Skeletal muscle satellite cell (primary cell): ENCODE measurements around the gene TRIM59. TPM values are rescaled to one million over a fixed set of nuclear protein-coding genes. Genes with fewer than 3 reads are reported as not detected.

ENCODE experiments used
- H3K27me3 ChIP-seq: 2 replicates; pipeline ENCODE4 v1.7.0; 2013; ENCODE audit warnings: low read length; ENCODE audit not compliant: control insufficient read depth, insufficient read depth
- H3K36me3 ChIP-seq: 2 replicates; pipeline ENCODE4 v1.7.0; 2013; ENCODE audit warnings: mild to moderate bottlenecking, control low read depth, low read length; ENCODE audit not compliant: insufficient read depth
- H3K4me1 ChIP-seq: 2 replicates; pipeline ENCODE4 v1.7.0; 2013; ENCODE audit warnings: low read length; ENCODE audit not compliant: control insufficient read depth, insufficient read depth
- H3K4me2 ChIP-seq: 2 replicates; pipeline ENCODE4 v1.7.0; 2013; ENCODE audit warnings: mild to moderate bottlenecking, low read length
- H3K4me3 ChIP-seq: 2 replicates; pipeline ENCODE4 v1.7.0; 2013; ENCODE audit warnings: low read length
- H3K9ac ChIP-seq: 2 replicates; pipeline ENCODE4 v1.7.0; 2013; ENCODE audit warnings: mild to moderate bottlenecking, low read depth, low read length, moderate library complexity
- H3K9me3 ChIP-seq: replicated peaks from 2 replicates; pipeline ENCODE4 v1.7.0; 2013; ENCODE audit warnings: mild to moderate bottlenecking, control low read depth, low read length
- small RNA-seq: library from RNA; depleted of rRNA; stranded (forward); fragments of <200 nt; gene quantifications from one replicate; pipeline ENCODE3, GENCODE V24; 2012

TRIM59 gene

GRCh38 chr3:160390565-160391138, 58.9 kb downstream of the TRIM59 start:
- H3K4me3 ChIP-seq: no peak overlapping the region
- no peaks in the 10 kb centered on the region for H3K36me3 ChIP-seq
- no peaks in the 10 kb centered on the region for H3K27me3 ChIP-seq
- peaks cover 7% of the 10 kb centered on the region for H3K4me1 ChIP-seq
- no peaks in the 10 kb centered on the region for H3K9me3 ChIP-seq
- H3K4me2 ChIP-seq: no peak overlapping the region
- no peak overlapping the region for H3K9ac ChIP-seq

Small RNAs within 50 kb of the gene (small RNA-seq; reads per million reads assigned to genes)
- gene MIR15B (2,991 reads per million, percentile 100 among the genes with 10 or more reads in this experiment), gene MIR16-2 (36.3 reads per million, percentile 95 among the genes with 10 or more reads in this experiment), gene RNU7-136P (not detected)
